H7 (cell line): ENCODE measurements around the gene RSRC2. TPM values are rescaled to one million over a fixed set of nuclear protein-coding genes. Genes with fewer than 3 reads are reported as not detected.
"Not testable (repeated sequence)": the region's sequence is repeated elsewhere in the genome, so short reads cannot be mapped to it uniquely, and the experiment has no call there.

Experiments
- DNase-seq: peaks from one replicate; pipeline ENCODE4 v3.0.0; 2012
- H3K27me3 ChIP-seq: 2 replicates; pipeline ENCODE4 v1.6.0; 2011; ENCODE audit warnings: mild to moderate bottlenecking, low read length; ENCODE audit not compliant: control insufficient read depth, insufficient read depth
- H3K36me3 ChIP-seq: replicated peaks from 2 replicates; pipeline ENCODE4 v1.5.1; 2011; ENCODE audit warnings: low read length; ENCODE audit not compliant: control insufficient read depth, insufficient read depth
- H3K4me3 ChIP-seq: 2 replicates; pipeline ENCODE4 v1.5.1; 2011; ENCODE audit warnings: low read depth, mild to moderate bottlenecking, control low read depth, low read length, moderate library complexity; ENCODE audit not compliant: insufficient read depth
- total RNA-seq: library from RNA; depleted of rRNA; stranded (reverse); fragments of >200 nt; shearing (Covaris generic); gene quantifications from 2 replicates; pipeline ENCODE4 v1.2.3, GENCODE V29; 2014

The RSRC2 gene
- total RNA-seq, 1 experiment from 2014 or later = 54.4 TPM

- DNase-seq = no peak
- Histone ChIP-seq H3K27me3 (no peaks in the 10 kb centered on the region), H3K36me3 (peaks cover 10% of the 10 kb centered on the region), H3K4me3 (no peak overlapping the region)
These were observed 2.3 kb upstream of the RSRC2 start for GRCh38 chr12:122528992-122529391.

DNA sequence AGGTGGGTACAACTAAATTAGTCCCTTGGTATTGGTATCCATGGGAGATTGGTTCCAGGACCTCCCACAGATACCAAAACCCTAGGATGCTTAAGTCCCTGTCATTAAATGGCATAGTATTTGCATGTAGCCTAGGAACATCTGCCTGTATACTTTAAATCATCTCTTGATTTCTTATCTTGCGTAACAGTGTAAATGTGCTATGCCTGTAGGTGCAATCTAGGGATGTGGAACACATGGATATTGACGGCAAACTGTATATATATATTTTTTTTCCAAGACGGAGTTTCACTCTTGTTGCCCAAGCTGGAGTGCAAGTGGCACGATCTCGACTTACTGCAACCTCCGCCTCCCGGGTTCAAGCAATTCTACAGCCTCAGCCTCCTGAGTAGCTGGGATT lies 1.8 kb upstream of the RSRC2 start:
- Histone ChIP-seq H3K27me3 (no peaks in the 10 kb centered on the region), H3K4me3 (no peak overlapping the region), H3K36me3 (peaks cover 8% of the 10 kb centered on the region)
- DNase-seq = no peak

- DNase-seq = peak; percentile 19
- Histone ChIP-seq H3K36me3 (peaks cover 8% of the 10 kb centered on the region), H3K4me3 (peak overlapping the region; percentile 71), H3K27me3 (no peaks in the 10 kb centered on the region)
These were observed 775 bp upstream of the RSRC2 start for GRCh38 chr12:122527478-122527944.

DNA sequence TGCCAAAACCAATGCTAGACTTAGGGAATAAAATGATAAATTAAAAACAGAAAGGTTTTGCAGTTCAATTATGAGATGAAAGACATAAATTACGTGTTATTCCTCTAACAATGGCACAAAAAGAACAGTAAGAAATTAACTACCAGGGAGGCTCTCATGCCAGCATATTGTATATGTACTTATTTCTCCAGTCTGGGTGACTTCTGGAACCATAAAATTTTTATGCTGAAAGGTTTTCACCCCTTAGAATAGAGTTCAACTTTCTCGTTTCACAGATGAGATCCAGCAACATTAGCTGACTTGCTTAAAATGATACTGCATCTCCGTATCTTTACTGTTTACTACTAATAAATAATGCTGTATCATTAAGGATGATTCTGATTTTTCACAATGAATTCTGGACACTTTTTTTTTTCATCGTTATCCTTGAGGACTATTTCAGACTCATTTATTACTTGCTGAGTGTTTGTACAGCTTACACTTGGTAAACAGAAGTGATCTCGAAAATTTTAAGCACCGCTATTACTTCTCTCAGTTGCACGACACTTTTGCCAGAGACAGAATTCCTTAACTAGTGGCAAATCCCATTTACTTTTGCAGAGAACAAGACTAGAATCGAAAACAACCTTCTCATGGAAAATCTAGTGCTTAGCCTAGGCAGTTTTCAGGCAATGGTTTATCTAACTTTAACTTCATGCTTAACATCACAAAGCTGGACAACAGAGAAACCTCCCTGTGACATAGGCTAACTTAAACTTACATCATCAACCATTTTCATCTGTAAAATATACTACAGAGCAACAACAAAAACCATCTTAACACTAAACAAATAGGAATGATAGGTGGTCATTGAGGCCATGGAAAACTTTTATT lies 2.7 kb downstream of the RSRC2 start:
- peaks cover 33% of the 10 kb centered on the region for H3K36me3 ChIP-seq
- H3K4me3 ChIP-seq = peak overlapping the region; percentile 26; the same call in 1 of the 2 replicates
- DNase-seq = no peak
- no peaks in the 10 kb centered on the region for H3K27me3 ChIP-seq

- Histone ChIP-seq H3K4me3 (no peak overlapping the region), H3K36me3 (peaks cover 39% of the 10 kb centered on the region), H3K27me3 (no peaks in the 10 kb centered on the region)
- DNase-seq = no peak
These were observed 3.5 kb downstream of the RSRC2 start for GRCh38 chr12:122523280-122523679.

- H3K36me3 ChIP-seq = peaks cover 54% of the 10 kb centered on the region
- H3K4me3 ChIP-seq = no peak overlapping the region
- H3K27me3 ChIP-seq = no peaks in the 10 kb centered on the region
- DNase-seq = no peak
These were observed 6.1 kb downstream of the RSRC2 start for GRCh38 chr12:122520676-122521075.

GRCh38 chr12:122519418-122519817 lies 7.3 kb downstream of the RSRC2 start:
- H3K36me3 ChIP-seq = peaks cover 64% of the 10 kb centered on the region
- DNase-seq = no peak
- H3K4me3 ChIP-seq = no peak overlapping the region
- H3K27me3 ChIP-seq = no peaks in the 10 kb centered on the region

GRCh38 chr12:122518908-122519307 lies 7.8 kb downstream of the RSRC2 start:
- no peak overlapping the region for H3K4me3 ChIP-seq
- no peaks in the 10 kb centered on the region for H3K27me3 ChIP-seq
- DNase-seq = no peak
- H3K36me3 ChIP-seq = peaks cover 66% of the 10 kb centered on the region

DNA sequence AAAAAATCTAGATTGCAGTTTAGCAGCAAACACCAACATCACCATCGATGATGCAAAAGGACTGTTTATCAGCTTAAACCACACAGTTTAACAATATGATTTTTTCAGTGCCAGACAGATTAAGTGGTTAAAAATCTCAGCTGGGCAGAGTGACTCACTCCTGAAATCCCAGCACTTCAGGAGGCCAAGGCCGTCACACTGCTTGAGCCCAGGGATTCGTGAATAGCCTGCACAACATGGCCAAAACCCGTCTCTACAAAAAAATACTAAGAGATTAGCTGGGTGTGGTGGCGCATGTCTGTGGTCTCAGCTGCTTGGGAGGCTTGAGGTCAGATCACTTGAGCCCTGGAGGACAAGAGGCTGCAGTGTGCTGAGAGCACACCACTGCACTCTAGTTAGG lies 8.9 kb downstream of the RSRC2 start:
- peaks cover 70% of the 10 kb centered on the region for H3K36me3 ChIP-seq
- H3K4me3 ChIP-seq = no peak overlapping the region
- no peak for DNase-seq
- H3K27me3 ChIP-seq = no peaks in the 10 kb centered on the region

- Histone ChIP-seq H3K4me3 (no peak overlapping the region), H3K27me3 (no peaks in the 10 kb centered on the region), H3K36me3 (peaks cover 73% of the 10 kb centered on the region)
- DNase-seq = no peak
These were observed 10.0 kb downstream of the RSRC2 start for GRCh38 chr12:122516544-122517361.

- no peak for DNase-seq
- no peaks in the 10 kb centered on the region for H3K27me3 ChIP-seq
- peaks cover 69% of the 10 kb centered on the region for H3K36me3 ChIP-seq
- no peak overlapping the region for H3K4me3 ChIP-seq
These were observed 11.5 kb downstream of the RSRC2 start for GRCh38 chr12:122515275-122515674.

DNA sequence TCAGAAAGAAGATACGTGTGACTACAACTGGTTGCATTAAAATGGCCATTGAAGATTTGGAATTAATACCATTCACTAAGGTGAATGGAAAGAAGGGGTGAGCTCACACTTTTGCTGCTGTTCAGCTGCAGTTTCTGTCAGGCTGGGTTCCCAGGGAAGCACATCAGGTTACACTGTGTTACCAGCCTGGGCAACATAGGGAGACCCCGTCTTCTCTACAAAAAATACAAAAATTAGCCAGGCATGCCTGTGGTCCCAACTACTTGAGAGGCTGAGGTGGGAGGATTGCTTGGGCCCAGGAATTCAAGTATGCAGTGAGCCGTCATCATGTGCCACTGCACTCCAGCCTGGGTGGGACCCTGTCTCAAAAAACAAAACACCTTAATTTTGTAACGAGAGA lies 13.1 kb downstream of the RSRC2 start:
- Histone ChIP-seq H3K36me3 (peaks cover 60% of the 10 kb centered on the region), H3K27me3 (no peaks in the 10 kb centered on the region), H3K4me3 (no peak overlapping the region)
- no peak for DNase-seq

GRCh38 chr12:122513028-122513427 lies 13.7 kb downstream of the RSRC2 start:
- DNase-seq, H3K4me3 ChIP-seq, H3K27me3 ChIP-seq: not testable (repeated sequence)
- H3K36me3 ChIP-seq = peaks cover 60% of the 10 kb centered on the region

GRCh38 chr12:122508163-122508562 lies 18.6 kb downstream of the RSRC2 start:
- peaks cover 54% of the 10 kb centered on the region for H3K36me3 ChIP-seq
- DNase-seq = no peak
- no peaks in the 10 kb centered on the region for H3K27me3 ChIP-seq
- no peak overlapping the region for H3K4me3 ChIP-seq
